ENCODE results near the gene NOXRED1.
A peak's percentile ranks its signal among the peaks of the same experiment; 100 is the strongest.
"Not testable (repeated sequence)": the region's sequence is repeated elsewhere in the genome, so short reads cannot be mapped to it uniquely, and the experiment has no call there.

The NOXRED1 gene, protein sequence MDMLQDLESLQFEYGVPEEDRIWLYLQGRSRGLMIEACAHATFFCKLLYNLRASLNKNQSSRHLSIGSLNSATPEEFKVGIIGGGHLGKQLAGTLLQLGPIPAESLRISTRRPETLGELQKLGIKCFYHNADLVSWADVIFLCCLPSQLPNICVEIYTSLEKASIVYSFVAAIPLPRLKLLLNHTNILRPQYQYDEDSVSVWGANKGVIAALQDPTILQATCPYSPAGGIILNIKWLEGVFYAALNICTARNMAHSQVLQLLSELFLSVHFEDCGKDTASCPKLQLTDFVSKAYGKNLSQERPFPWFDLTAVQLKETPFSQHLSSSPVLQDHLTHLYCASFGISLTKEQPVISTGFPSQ

GRCh38 chr14:77423423-77423822, at the start of gene NOXRED1:
Gene NOXRED1 (minus strand): TSS chr14:77423523. CDS start chr14:77422889, 634 bp downstream.
- no peak for DNase-seq

DNA sequence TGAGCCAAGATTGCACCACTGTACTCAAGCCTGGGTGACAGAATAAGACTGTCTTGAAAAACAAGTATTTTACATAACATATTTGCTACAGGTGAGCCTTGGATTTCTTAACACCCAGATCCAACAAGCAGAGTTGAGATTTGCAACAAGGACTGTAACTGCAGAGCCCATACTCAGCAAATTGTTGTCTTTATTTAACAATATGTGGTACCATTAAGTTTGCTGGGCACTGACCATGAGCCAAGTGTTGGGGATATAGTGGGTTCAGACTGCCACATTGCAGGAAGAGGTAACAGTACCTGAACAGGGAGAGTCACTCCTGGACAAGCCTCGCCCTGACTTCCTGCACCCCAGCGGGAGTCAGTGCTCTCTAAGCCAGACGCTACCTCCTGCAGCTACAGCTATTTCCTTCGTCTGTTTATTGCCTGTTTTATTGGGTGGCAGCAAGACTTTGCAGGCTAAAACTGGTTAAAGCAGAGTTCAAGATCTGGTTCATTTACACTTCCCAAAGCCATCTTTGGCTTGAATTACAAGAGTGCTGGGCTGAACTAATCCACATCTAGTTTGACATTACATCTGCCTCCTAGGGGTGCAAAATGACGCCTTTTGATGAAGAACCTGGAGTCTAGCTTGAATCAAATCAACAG, 47.0 kb upstream of the NOXRED1 start:
- no peak for DNase-seq

GRCh38 chr14:77469539-77469938, 46.2 kb upstream of the NOXRED1 start:
- DNase-seq: no peak

- no peak for DNase-seq
Measured at GRCh38 chr14:77469067-77469505, 45.8 kb upstream of the NOXRED1 start.

- no peak for DNase-seq
Measured at GRCh38 chr14:77467801-77468200, 44.5 kb upstream of the NOXRED1 start.

GRCh38 chr14:77459072-77459723, 35.9 kb upstream of the NOXRED1 start:
- peak; percentile 33 for DNase-seq

- peak; percentile 45 for DNase-seq
Measured at GRCh38 chr14:77458249-77458950, 35.1 kb upstream of the NOXRED1 start.

DNA sequence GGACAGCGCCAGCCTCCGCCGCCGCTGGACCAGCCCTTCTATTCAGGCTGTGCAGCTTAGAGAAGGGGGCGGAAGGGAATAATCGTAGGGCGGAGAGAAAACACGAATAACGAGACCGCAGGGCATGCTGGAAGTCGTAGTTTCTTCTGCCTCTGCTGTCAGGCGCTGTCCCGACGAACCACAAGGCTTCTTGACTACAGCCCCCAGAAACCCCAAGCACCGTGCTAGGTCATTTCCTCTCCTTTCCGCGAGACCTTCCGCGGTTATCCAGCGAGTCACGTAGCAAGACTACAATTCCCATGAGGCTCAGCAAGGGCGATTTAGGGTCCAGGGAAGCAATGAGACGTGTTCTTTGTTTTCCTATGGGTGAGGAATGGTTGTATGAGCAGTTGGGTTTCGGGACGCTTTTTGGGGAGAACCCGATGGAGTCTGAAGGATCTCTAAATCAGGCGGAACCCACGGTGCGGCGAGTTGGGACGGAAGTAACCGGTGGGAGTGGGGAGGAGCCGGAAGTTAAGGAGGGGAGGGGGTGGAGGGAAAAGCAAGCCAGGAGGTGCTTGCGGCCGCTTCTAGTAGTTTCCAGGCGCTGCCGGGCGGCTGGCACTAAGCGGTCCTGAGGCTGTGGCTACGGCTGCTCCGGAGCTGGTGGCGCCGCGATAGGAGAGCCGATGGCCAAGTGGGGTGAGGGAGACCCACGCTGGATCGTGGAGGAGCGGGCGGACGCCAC, 34.4 kb upstream of the NOXRED1 start, which contains the start of the genes AHSA1 and VIPAS39:
TSS of gene AHSA1 (plus strand) at position 572 of the 727 bp plus-strand sequence. CDS start at position 669, 97 bp downstream.
TSS of gene VIPAS39 (minus strand) at position 80 of the 727 bp plus-strand sequence. CDS start 3,499 bp downstream, outside the sequence.
- peak; percentile 97 for DNase-seq

DNA sequence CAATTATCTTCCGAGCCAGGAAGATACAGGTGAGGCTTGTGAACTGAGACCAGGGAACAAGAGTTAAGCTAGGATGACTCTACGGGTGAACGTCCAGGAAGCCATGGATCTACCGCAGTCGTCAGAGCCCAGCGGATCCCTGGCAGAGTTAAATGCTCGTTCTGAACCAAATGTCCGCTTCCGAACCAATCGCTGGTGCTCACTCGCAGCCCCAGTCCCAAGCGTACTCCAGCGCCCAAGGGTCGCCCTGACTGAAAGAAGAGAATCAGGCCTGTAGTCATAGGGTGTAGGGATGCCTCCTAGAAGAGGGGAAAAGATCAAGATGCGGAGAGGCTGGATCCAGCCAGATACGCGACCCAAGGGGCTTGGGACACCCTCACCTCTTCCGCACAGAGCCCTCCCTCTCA, 33.8 kb upstream of the NOXRED1 start:
- peak; percentile 63 for DNase-seq

- DNase-seq: no peak
Measured at GRCh38 chr14:77455966-77456640, 32.8 kb upstream of the NOXRED1 start.

DNA sequence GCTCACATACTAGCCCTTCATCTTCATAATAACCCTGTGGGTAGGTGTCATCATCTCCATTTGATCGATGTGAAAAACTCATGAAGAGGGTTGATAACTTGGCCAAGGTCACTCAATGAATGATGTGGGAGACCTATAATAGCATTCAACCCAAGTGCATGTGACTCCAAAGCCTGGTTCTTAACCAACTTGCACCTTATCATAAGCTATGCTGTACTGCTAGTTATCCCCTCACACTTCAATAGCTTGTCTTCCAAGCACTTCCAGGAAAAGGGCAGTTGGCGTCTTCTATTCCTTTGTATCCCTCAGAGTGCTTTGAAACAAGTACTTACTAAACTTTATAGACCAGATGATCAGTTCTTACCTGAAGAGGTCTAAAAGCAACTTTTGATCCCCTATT, 18.9 kb upstream of the NOXRED1 start:
- no peak for DNase-seq

DNA sequence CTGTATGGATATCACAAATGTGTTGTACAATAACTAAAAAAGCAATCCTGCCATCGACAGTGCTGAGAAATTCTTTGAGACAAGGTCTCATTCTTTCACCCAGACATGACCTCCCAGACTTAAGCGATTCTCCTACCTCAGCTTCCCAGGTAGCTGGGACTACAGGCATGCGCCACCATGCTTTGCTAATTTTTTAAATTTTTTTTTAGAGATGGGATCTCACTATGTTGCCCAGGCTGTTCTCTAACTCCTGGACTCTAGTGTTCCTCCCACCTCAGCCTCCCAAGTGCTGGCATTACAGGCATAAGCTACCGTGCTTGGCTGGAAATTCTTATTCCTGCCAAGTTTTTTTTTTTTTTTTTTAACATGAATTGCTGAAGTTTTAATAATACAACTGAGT, 16.5 kb upstream of the NOXRED1 start:
- no peak for DNase-seq

DNA sequence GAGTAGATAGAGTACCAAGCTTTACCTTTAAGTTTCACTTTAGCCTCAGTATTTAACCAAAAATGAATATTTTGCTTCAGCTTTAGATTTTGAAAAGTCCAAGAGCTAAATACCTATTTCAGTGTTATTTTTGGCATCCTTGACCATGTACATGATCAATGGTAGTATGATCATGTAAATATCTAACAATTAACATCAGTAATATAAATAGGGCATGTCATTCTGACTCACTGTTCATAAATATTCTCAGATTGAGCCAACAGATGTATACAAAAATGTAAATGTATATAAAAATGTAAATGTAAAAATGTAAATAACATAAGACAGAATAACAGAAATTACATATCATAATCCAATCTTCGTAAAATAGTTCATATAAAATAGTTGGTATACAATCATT, 15.3 kb upstream of the NOXRED1 start:
- DNase-seq: no peak

DNA sequence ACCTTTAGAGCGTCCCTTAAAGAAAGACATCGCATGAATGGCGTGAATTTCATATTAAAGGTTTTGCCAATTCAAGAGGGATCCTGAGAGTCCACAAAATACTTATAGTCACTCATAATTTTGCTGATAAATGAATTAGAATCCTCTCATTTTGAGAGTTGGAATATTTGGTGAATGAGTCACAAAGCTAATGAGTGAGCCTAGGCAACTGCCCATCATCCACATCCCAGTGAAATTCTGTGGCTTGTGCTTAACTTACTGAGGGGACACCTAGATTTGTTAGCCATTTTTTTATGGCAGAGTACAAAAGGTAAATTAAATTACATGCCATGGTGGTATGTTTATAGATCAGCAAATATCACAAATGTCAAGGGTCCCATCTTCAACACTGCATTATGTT, 12.7 kb upstream of the NOXRED1 start:
- DNase-seq: no peak

DNA sequence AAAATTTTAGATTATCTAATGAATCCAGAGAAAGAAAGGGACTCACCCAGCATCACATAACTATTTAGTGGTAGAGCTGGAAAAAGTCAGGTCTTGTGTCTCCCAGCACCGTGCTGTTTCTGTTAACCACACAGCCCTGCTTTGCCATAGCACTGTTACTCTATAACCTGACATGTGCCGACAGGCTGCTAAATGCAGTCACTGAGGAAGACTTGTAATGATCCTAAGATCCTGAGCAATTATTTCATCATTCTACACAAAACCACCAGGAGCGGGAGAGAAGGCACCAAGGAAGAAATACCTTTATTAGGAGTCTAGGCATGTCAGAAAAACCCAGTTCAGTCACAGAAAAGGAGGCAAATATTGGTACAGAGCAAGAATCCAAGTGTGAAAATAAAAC, 3.1 kb upstream of the NOXRED1 start:
- no peak for DNase-seq

GRCh38 chr14:77424862-77425261, 1.5 kb upstream of the NOXRED1 start:
- DNase-seq: no peak

GRCh38 chr14:77421201-77421600, 2.1 kb downstream of the NOXRED1 start:
- DNase-seq: no peak

DNA sequence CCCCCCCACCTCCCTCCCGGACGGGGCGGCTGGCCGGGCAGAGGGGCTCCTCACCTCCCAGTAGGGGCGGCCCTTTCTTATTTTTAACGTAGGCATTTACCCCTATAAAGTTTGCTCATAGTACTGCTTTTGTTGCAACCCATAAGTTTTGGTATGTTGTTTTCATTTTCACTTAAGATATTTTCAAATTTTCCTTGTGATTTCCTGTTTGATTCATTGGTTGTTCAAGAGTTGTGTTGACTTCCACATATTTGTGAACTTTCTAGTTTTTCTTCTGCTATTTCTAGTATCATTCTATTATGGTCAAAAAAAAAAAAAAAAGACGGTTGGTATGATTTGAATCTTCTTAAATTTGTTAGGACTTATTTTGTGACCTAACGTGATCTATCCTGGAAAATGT, 6.5 kb downstream of the NOXRED1 start:
- no peak for DNase-seq

DNA sequence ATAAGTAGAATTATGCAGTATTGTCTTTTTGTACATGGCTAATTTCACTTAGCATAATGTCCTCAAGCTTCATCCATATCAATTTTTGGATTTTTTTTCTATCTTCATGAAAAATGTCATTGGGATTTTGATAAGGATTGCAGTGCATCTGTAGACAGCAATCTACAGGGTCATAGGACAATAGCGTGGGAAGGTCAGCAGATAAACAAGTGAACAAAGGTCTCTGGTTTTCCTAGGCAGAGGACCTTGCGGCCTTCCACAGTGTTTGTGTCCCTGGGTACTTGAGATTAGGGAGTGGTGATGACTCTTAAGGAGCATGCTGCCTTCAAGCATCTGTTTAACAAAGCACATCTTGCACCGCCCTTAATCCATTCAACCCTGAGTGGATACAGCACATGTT, 7.2 kb downstream of the NOXRED1 start:
- DNase-seq: not testable (repeated sequence)

- not testable (repeated sequence) for DNase-seq
Measured at GRCh38 chr14:77415403-77416030, 7.8 kb downstream of the NOXRED1 start.

- DNase-seq: no peak
Measured at GRCh38 chr14:77409131-77409533, 14.2 kb downstream of the NOXRED1 start.

All from NCI-H748 treated with DMSO at 0.1 percent for 48 hours (cell line).